ENCODE measurements around the gene CPA5.
A peak's percentile ranks its signal among the peaks of the same experiment; 100 is the strongest.

CPA5 gene

GRCh38 chr7:130401101-130401500 lies 56.5 kb downstream of the CPA5 start:
- no peak for DNase-seq

GRCh38 chr7:130401578-130401977 lies 57.0 kb downstream of the CPA5 start:
- no peak for DNase-seq

- no peak for DNase-seq
Observed at GRCh38 chr7:130405003-130405402, 60.4 kb downstream of the CPA5 start.

- peak; percentile 29 for DNase-seq
Observed at GRCh38 chr7:130409067-130409711, 64.6 kb downstream of the CPA5 start.

GRCh38 chr7:130409712-130410072 lies 65.1 kb downstream of the CPA5 start:
- no peak for DNase-seq

- DNase-seq, result no peak
Observed at GRCh38 chr7:130410868-130411541, 66.4 kb downstream of the CPA5 start.

GRCh38 chr7:130413201-130413600 lies 68.6 kb downstream of the CPA5 start:
- no peak for DNase-seq

- no peak for DNase-seq
Observed at GRCh38 chr7:130415006-130415405, 70.4 kb downstream of the CPA5 start.

GRCh38 chr7:130417213-130417612 lies 72.6 kb downstream of the CPA5 start:
- DNase-seq, result no peak

- DNase-seq, result no peak
Observed at GRCh38 chr7:130418306-130418705, 73.7 kb downstream of the CPA5 start.
